GM23248 (cell line): Measurements from ENCODE around the gene DNAJB8.

Experiments
- EZH2 ChIP-seq: fragments of 200-600 bp; sonication (generic); IDR thresholded peaks from 2 replicates; pipeline ENCODE4 v1.6.1; 2018; ENCODE audit warnings: antibody characterized with exemption, mild to moderate bottlenecking; ENCODE audit not compliant: insufficient read depth, poor library complexity, severe bottlenecking
- EZH2phosphoT487 ChIP-seq: fragments of 200-600 bp; sonication (generic); IDR thresholded peaks from 2 replicates; pipeline ENCODE4 v1.6.1; 2018; ENCODE audit warnings: antibody characterized with exemption, moderate library complexity, mild to moderate bottlenecking, low read depth; ENCODE audit not compliant: insufficient read depth

GRCh38 chr3:128415200-128415772 is 51.4 kb downstream of the DNAJB8 start:
- TF ChIP-seq EZH2phosphoT487, result no peak
- no peak for TF ChIP-seq EZH2
